Lung (tissue), 12 donors: ENCODE measurements around the gene GPR34. TPM values are rescaled to one million over a fixed set of nuclear protein-coding genes. Genes with fewer than 3 reads are reported as not detected.
"Not testable (repeated sequence)": the region's sequence is repeated elsewhere in the genome, so short reads cannot be mapped to it uniquely, and the experiment has no call there.

Experiments
- ATAC-seq: fragments of 200-7000 bp; cut with Tn5 transposase; one replicate; pipeline ENCODE4 v1.9.1; 2020; ENCODE audit warnings: moderate number of reproducible peaks; ENCODE audit not compliant: insufficient read depth, low FRiP score
- DNase-seq, 3 donors: peaks; one replicate each; pipeline ENCODE4 v3.0.0-alpha.2; 2013 to 2017
- H3K27ac ChIP-seq, 2 donors: one replicate each; pipeline ENCODE4 v1.5.1; 2013; ENCODE audit warnings: mild to moderate bottlenecking in 2 of 2, moderate library complexity in 2 of 2, control low read depth in 1 of 2, inconsistent platforms in 1 of 2, low read depth in 1 of 2, low read length in 1 of 2
- H3K27me3 ChIP-seq, 3 donors: one replicate each; pipeline ENCODE4 v1.5.1; 2013; ENCODE audit warnings: low read length in 2 of 3; ENCODE audit not compliant: control insufficient read depth in 3 of 3, insufficient read depth in 3 of 3
- H3K36me3 ChIP-seq, 4 donors: one replicate each; pipeline ENCODE4 v1.5.1; 2013; ENCODE audit warnings: low read length in 4 of 4, mild to moderate bottlenecking in 1 of 4, moderate library complexity in 1 of 4; ENCODE audit not compliant: control insufficient read depth in 4 of 4, insufficient read depth in 4 of 4
- H3K4me1 ChIP-seq, 5 donors: one replicate each; pipeline ENCODE4 v1.5.1; 2013; ENCODE audit warnings: low read length in 5 of 5, mild to moderate bottlenecking in 2 of 5, moderate library complexity in 1 of 5; ENCODE audit not compliant: control insufficient read depth in 5 of 5, insufficient read depth in 5 of 5
- H3K4me3 ChIP-seq: one replicate; pipeline ENCODE4 v1.5.1; 2013; ENCODE audit warnings: mild to moderate bottlenecking, control low read depth, moderate library complexity
- H3K9ac ChIP-seq, 2 donors: one replicate each; pipeline ENCODE4 v1.5.1; 2013; ENCODE audit warnings: low read length in 2 of 2, control low read depth in 1 of 2; ENCODE audit not compliant: insufficient read depth in 1 of 2
- H3K9me3 ChIP-seq, 4 donors: one replicate each; pipeline ENCODE4 v1.5.1; 2013; ENCODE audit warnings: low read length in 3 of 4, mild to moderate bottlenecking in 1 of 4, moderate library complexity in 1 of 4; ENCODE audit not compliant: control insufficient read depth in 4 of 4, insufficient read depth in 3 of 4
- CTCF ChIP-seq: IDR thresholded peaks from 2 replicates; pipeline ENCODE4 v1.5.1; 2012; ENCODE audit warnings: mild to moderate bottlenecking; ENCODE audit errors: control extremely low read depth, extremely low read depth
- WGBS, 2 donors: extraction: QIAGEN DNeasy Blood & Tissue Kit; methylation state at CpG; one replicate each; pipeline ENCODE4 v1.1.7; 2013; 5-methylcytosine and 5-hydroxymethylcytosine counted together
- polyA plus RNA-seq, 2 donors: library from polyadenylated mRNA; stranded (reverse); fragments of 200-250 nt; gene quantifications; one replicate each; pipeline ENCODE4 v1.2.1, GENCODE V29; 2013
- total RNA-seq, 2 donors: library from RNA; depleted of rRNA in 1 of 2; stranded (reverse); fragments of >200 nt in 1 of 2; gene quantifications; one replicate each; pipeline ENCODE4 v1.2.1, GENCODE V29; 2014 to 2021
- donor health status: control.
- donor health status: control.
- donor health status: Bipolar disorder and iron deficiency.
- donor health status: healthy.
- donor health status: DM: yes; HTN: yes; CAD: no.

The GPR34 gene
- total and polyA plus RNA-seq, 4 donors, result 4.3 to 9.8 (median 5.3) TPM

- 88 to 93% methylated on average over 4 of the region's 4 CpGs for whole genome bisulfite sequencing, 2 donors
- Histone ChIP-seq H3K9ac (no peak overlapping the region), H3K9me3 (peaks cover 0 to 9% (median 1%) of the 10 kb centered on the region in 4 donors), H3K4me1 (no peaks in the 10 kb centered on the region), H3K36me3 (peaks cover 0 to 16% (median 0%) of the 10 kb centered on the region in 4 donors), H3K27me3 (peaks cover 0 to 18% (median 9%) of the 10 kb centered on the region in 3 donors), H3K27ac (no peak overlapping the region), H3K4me3 (no peak overlapping the region)
- ATAC-seq (no peak), DNase-seq (no peak)
- no peak for TF ChIP-seq CTCF
Observed at GRCh38 chrX:41718481-41719235, 29.9 kb downstream of the GPR34 start.

- Histone ChIP-seq H3K36me3 (peaks cover 0 to 16% (median 0%) of the 10 kb centered on the region in 4 donors), H3K27me3 (peaks cover 0 to 13% (median 9%) of the 10 kb centered on the region in 3 donors)
- not testable (repeated sequence) for H3K9ac ChIP-seq, H3K4me1 ChIP-seq, H3K27ac ChIP-seq, H3K9me3 ChIP-seq, DNase-seq, ATAC-seq, H3K4me3 ChIP-seq
- WGBS, 2 donors, result 74 to 81% methylated on average over 6 of the region's 6 CpGs
Observed at GRCh38 chrX:41719610-41720009, 30.8 kb downstream of the GPR34 start.

DNA sequence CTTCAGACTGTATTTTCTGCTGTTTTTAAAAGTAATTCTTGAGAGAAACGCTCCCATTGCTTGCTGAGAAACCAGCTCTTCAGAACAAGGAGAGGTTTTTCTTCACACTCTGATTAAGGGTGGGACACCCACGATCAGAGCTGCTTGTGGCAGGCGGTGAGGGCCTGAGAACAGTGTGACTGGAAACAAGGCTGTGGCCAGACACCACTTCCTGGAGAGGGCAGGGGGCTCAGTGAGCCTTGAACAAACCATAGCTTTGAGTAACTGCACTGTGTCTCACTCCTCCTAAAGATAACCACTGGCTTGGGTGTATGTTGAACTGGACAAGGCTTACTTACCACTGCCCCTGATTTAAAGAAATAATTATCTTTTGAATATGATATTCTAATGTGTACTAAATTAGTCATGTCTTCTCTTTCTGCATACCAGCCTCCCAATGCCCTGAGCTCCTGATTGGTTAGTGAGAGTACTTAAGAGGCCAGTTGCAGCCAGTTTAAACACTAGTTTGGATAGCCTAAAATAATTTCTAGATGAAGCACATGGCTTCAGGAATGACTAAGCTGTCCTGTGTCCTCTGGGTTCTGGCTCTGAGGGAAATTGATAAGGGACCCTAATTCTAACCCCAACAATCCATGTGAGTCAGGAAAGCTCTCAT, 31.5 kb downstream of the GPR34 start:
- peaks cover 0 to 9% (median 1%) of the 10 kb centered on the region in 4 donors for H3K9me3 ChIP-seq
- no peak for ATAC-seq
- WGBS, 2 donors, result 36 to 62% methylated on average over 3 of the region's 3 CpGs
- H3K27me3 ChIP-seq, result peaks cover 0 to 10% (median 9%) of the 10 kb centered on the region in 3 donors
- no peak for TF ChIP-seq CTCF
- no peak overlapping the region for H3K4me3 ChIP-seq
- H3K9ac ChIP-seq, result no peak overlapping the region
- H3K36me3 ChIP-seq, result peaks cover 0 to 16% (median 0%) of the 10 kb centered on the region in 4 donors
- no peak for DNase-seq
- no peaks in the 10 kb centered on the region for H3K4me1 ChIP-seq
- H3K27ac ChIP-seq, result no peak overlapping the region

DNA sequence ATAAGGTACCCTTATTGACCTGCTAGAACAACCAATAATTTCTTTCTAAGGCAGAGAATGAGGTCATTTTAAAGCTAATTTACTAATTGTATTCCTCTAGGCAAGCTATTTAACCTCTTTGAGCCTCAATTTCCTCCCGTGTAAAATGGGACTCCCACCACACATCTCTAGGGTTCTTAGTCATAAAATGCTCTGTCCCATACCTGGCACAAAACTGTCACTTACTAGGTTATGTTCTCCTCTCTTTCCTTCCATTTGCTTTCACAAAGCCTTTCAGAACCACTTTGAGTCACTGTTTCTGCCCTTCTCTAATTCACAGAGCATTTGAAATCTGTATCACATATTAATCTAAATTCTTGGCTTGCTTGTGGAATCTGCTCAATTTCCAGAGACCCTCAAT, 32.8 kb downstream of the GPR34 start:
- 77 to 100% methylated on average over 1 of the region's 1 CpG for WGBS, 2 donors
- Histone ChIP-seq H3K4me1 (no peaks in the 10 kb centered on the region), H3K27ac (no peak overlapping the region), H3K27me3 (peaks cover 0 to 15% (median 10%) of the 10 kb centered on the region in 3 donors), H3K4me3 (no peak overlapping the region), H3K9ac (no peak overlapping the region), H3K36me3 (peaks cover 0 to 16% (median 0%) of the 10 kb centered on the region in 4 donors), H3K9me3 (peaks cover 0 to 7% (median 1%) of the 10 kb centered on the region in 4 donors)
- DNase-seq (no peak), ATAC-seq (no peak)
- TF ChIP-seq CTCF, result no peak
